Tibial nerve (tissue), 4 donors: ENCODE results near the gene FAHD1. TPM values are rescaled to one million over a fixed set of nuclear protein-coding genes. Genes with fewer than 3 reads are reported as not detected.

ENCODE experiments used
- DNase-seq, 2 donors: peaks; one replicate each; pipeline ENCODE4 v3.0.0-alpha.2; 2019; ENCODE audit warnings: low spot score in 2 of 2
- H3K27ac ChIP-seq, 4 donors: fragments of 200-600 bp; sonication (generic) in 3 of 4; one replicate each; pipeline ENCODE4 v1.5.1; 2017 to 2019; ENCODE audit warnings: mild to moderate bottlenecking in 1 of 4
- H3K27me3 ChIP-seq, 2 donors: fragments of 200-600 bp; sonication (generic) in 1 of 2; one replicate each; pipeline versions ENCODE4 v1.5.1 to v1.6.0; 2017 to 2019
- H3K36me3 ChIP-seq, 3 donors: fragments of 200-600 bp; sonication (generic); one replicate each; pipeline ENCODE4 v1.5.1; 2018 to 2019
- H3K4me1 ChIP-seq, 4 donors: fragments of 200-600 bp; sonication (generic) in 3 of 4; one replicate each; pipeline ENCODE4 v1.5.1; 2017 to 2019
- H3K4me3 ChIP-seq, 4 donors: fragments of 200-600 bp; sonication (generic) in 3 of 4; one replicate each; pipeline ENCODE4 v1.5.1; 2017 to 2019; ENCODE audit warnings: mild to moderate bottlenecking in 1 of 4, moderate library complexity in 1 of 4
- H3K9me3 ChIP-seq, 4 donors: fragments of 200-600 bp; sonication (generic) in 3 of 4; one replicate each; pipeline ENCODE4 v1.5.1; 2017 to 2019
- CTCF ChIP-seq, 5 experiments: fragments of 200-600 bp in 3 of 5; fragments of 450-650 bp in 2 of 5; sonication (generic) in 3 of 5; IDR thresholded peaks; one replicate each; pipeline ENCODE4 v1.5.1; 2016 to 2019; ENCODE audit warnings: antibody characterized with exemption in 5 of 5, mild to moderate bottlenecking in 3 of 5, moderate library complexity in 2 of 5
- EP300 ChIP-seq, 2 donors: sonication (generic); formaldehyde crosslinking; IDR thresholded peaks; one replicate each; pipeline ENCODE4 v1.6.1; 2017; ENCODE audit warnings: antibody characterized with exemption in 2 of 2, mild to moderate bottlenecking in 1 of 2
- POLR2A ChIP-seq, 2 donors: fragments of 450-650 bp; IDR thresholded peaks; one replicate each; pipeline ENCODE4 v1.6.1; 2017; ENCODE audit warnings: antibody characterized with exemption in 2 of 2, mild to moderate bottlenecking in 2 of 2, moderate library complexity in 2 of 2
- WGBS, 2 donors: methylation state at CpG; one replicate each; pipeline ENCODE4 v1.1.5; 2018; 5-methylcytosine and 5-hydroxymethylcytosine counted together
- total RNA-seq, 4 donors: library from RNA; depleted of rRNA; stranded (reverse); fragments of >200 nt; gene quantifications; one replicate each; pipeline ENCODE4 v1.1.0, GENCODE V29; 2016

FAHD1 gene
- total RNA-seq, 4 donors from 2014 or later = 17.5 to 44.1 (median 33.7) TPM

DNA sequence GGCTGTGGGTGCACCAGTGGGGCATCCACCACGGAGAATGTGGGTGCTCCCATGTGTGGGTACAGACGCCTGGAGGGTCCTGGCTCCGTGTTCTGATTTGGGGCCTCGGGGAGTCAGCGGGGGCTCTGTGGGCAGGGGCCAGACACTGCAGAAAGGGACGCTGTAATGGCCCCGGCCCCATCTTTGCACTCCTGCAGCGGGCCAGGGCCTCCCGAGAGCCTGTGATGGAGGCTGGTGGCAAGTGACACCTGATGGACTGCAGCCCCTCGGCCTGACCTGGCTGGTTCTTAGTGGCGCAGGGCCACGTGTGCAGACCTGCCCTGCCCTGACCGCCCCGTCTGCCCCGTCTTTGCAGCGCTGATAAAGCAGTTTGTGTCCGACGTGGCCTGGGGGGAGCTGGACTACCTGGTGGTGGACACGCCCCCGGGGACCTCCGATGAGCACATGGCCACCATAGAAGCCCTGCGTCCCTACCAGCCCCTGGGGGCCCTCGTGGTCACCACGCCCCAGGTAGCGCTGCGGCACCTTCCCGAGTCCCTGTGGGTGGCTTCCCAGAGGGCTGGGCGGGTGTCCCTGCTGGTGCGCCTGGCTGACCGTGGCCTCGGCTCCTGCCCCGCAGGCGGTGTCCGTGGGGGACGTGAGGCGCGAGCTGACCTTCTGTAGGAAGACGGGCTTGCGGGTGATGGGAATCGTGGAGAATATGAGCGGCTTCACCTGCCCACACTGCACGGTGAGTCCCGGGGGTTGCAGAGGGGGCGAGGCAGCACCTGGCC lies 39.5 kb upstream of the FAHD1 start:
- H3K36me3 ChIP-seq = peaks cover 0 to 78% (median 6%) of the 10 kb centered on the region in 3 donors
- H3K4me1 ChIP-seq = peaks cover 0 to 48% (median 17%) of the 10 kb centered on the region in 4 donors
- H3K9me3 ChIP-seq = no peaks in the 10 kb centered on the region
- TF ChIP-seq POLR2A (IDR thresholded peaks at IDR 0.05) = no peak
- no peak for TF ChIP-seq EP300 (IDR thresholded peaks at IDR 0.05)
- no peak for TF ChIP-seq CTCF (IDR thresholded peaks at IDR 0.05)
- DNase-seq = no peak
- 86 to 92% methylated on average over 30 to 37 of the region's 44 CpGs for WGBS, 2 donors
- H3K4me3 ChIP-seq = no peak overlapping the region
- no peaks in the 10 kb centered on the region for H3K27me3 ChIP-seq
- no peak overlapping the region for H3K27ac ChIP-seq

DNA sequence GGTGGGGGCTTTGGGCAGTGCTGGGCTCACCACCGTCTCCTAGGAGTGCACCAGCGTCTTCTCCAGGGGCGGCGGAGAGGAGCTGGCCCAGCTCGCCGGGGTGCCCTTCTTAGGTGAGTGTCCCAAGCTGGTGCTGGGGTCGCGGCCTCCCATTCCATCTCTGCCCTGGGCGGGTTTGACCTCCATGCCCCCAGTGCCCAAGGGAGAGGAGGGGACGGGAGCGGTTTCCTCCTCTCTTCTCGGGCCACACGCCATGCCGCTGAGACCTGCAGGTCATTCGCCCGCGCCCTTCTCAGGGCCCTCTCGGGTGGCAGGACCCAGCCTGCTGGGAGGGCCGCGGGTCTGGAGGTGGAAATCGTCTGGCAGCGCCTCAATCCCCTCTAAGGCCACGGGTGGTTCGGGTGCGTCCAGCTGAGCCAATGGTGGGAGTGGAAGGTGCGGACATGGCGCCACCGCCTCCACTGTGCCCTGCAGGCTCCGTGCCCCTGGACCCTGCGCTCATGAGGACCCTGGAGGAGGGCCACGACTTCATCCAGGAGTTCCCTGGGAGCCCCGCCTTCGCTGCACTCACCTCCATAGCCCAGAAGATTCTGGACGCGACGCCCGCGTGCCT lies 38.8 kb upstream of the FAHD1 start:
- 85 to 86% methylated on average over 20 to 33 of the region's 38 CpGs for WGBS, 2 donors
- no peak for DNase-seq
- Histone ChIP-seq H3K27ac (no peak overlapping the region), H3K4me1 (peaks cover 0 to 48% (median 17%) of the 10 kb centered on the region in 4 donors), H3K27me3 (no peaks in the 10 kb centered on the region), H3K4me3 (no peak overlapping the region), H3K36me3 (peaks cover 0 to 84% (median 6%) of the 10 kb centered on the region in 3 donors), H3K9me3 (no peaks in the 10 kb centered on the region)
- TF ChIP-seq EP300 (IDR thresholded peaks at IDR 0.05) = no peak
- no peak for TF ChIP-seq CTCF (IDR thresholded peaks at IDR 0.05)
- TF ChIP-seq POLR2A (IDR thresholded peaks at IDR 0.05) = no peak

DNA sequence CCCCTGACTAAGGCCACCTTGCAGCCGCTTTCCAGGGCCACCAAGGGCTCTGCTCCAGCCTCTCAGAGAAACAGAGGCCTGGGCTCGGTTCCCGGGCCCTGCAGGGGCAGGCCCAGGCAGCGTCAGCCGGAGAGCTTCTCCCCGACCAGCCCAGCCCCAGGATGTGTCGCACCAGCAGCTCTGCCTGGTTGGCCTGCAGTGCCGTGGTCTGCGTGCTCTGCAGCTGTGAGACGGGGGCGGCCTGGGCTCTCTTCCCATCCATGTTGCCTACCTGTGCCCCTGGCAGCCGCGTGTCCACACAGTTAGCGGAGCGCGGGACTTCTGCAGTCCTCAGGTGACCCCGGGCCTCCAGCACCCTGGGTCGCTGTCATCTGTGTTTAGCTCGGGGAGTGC lies 38.3 kb upstream of the FAHD1 start:
- 49 to 68% methylated on average over 13 to 18 of the region's 19 CpGs for WGBS, 2 donors
- H3K27ac ChIP-seq = no peak overlapping the region
- H3K27me3 ChIP-seq = no peaks in the 10 kb centered on the region
- no peak overlapping the region for H3K4me3 ChIP-seq
- DNase-seq = no peak
- H3K9me3 ChIP-seq = no peaks in the 10 kb centered on the region
- H3K4me1 ChIP-seq = peaks cover 0 to 43% (median 14%) of the 10 kb centered on the region in 4 donors
- no peak for TF ChIP-seq POLR2A (IDR thresholded peaks at IDR 0.05)
- TF ChIP-seq EP300 (IDR thresholded peaks at IDR 0.05) = no peak
- TF ChIP-seq CTCF (IDR thresholded peaks at IDR 0.05) = no peak
- H3K36me3 ChIP-seq = peaks cover 0 to 86% (median 6%) of the 10 kb centered on the region in 3 donors

DNA sequence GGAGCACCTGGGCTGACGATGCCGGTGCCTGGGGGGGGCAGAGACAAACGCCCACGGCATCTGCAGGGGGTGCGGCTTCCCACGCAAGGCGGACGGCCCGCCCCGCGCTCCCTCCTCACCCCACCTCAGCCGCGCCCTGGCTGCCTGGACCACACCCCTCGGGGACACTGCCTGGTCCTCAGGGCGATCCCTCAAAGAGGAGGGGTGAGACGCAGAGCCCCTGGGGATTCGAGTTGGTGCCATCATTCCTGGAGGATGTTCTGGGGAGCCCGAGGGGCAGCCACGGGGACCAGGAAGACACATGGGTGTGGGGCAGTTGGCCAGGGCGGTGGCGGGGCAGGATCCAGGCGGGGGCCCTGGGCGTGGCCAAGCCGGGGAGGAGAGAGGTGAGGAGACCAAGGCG lies 37.4 kb upstream of the FAHD1 start:
- DNase-seq = no peak
- peaks cover 0 to 42% (median 6%) of the 10 kb centered on the region in 4 donors for H3K4me1 ChIP-seq
- H3K27me3 ChIP-seq = no peaks in the 10 kb centered on the region
- WGBS, 2 donors = 83 to 90% methylated on average over 22 to 24 of the region's 25 CpGs
- H3K4me3 ChIP-seq = no peak overlapping the region
- peaks cover 0 to 86% (median 6%) of the 10 kb centered on the region in 3 donors for H3K36me3 ChIP-seq
- no peaks in the 10 kb centered on the region for H3K9me3 ChIP-seq
- TF ChIP-seq POLR2A (IDR thresholded peaks at IDR 0.05) (no peak), EP300 (IDR thresholded peaks at IDR 0.05) (no peak), CTCF (IDR thresholded peaks at IDR 0.05) (no peak)
- no peak overlapping the region for H3K27ac ChIP-seq

DNA sequence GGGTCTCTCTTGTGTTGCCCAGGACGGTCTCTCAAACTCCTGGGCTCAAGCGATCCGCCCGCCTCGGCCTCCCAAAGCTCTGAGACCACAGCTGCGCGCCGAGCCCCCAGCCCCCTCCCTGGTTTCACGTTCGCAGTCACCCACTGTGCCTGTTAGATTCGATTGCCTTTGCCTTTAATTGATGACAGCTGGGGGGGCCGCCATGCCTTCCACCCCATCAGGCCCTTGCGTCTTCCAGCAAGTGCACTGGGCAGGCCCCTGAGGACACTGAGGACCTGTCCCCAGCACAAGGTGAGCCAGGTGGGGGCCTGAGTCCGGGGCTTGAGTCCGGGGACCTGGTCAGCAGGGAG lies 36.8 kb upstream of the FAHD1 start:
- Histone ChIP-seq H3K27ac (no peak overlapping the region), H3K4me3 (no peak overlapping the region), H3K4me1 (peaks cover 0 to 36% (median 3%) of the 10 kb centered on the region in 4 donors), H3K9me3 (no peaks in the 10 kb centered on the region), H3K36me3 (peaks cover 0 to 84% (median 6%) of the 10 kb centered on the region in 3 donors), H3K27me3 (no peaks in the 10 kb centered on the region)
- 91 to 93% methylated on average over 13 to 15 of the region's 15 CpGs for WGBS, 2 donors
- TF ChIP-seq CTCF (IDR thresholded peaks at IDR 0.05) = no peak
- TF ChIP-seq POLR2A (IDR thresholded peaks at IDR 0.05) = no peak
- TF ChIP-seq EP300 (IDR thresholded peaks at IDR 0.05) = no peak
- no peak for DNase-seq
